AG04450 (cell line): Measurements from ENCODE around the gene HIVEP2. TPM values are rescaled to one million over a fixed set of nuclear protein-coding genes. Genes with fewer than 3 reads are reported as not detected.

ENCODE experiments used
- CTCF ChIA-PET: fragments of 300-600, 350-600 bp; formaldehyde crosslinking; extraction: SDS; loops from one replicate; lab custom pipeline; 2022; ENCODE audit warnings: antibody characterized with exemption, inconsistent platforms; lab: Charles Lee
- POLR2A ChIA-PET: fragments of 350-600 bp; formaldehyde crosslinking; extraction: SDS; loops from one replicate; lab custom pipeline; 2021; ENCODE audit warnings: antibody characterized with exemption, inconsistent platforms; lab: Yijun Ruan, JAX
- DNase-seq: peaks from one replicate; pipeline ENCODE4 v3.0.0-alpha.2; 2011; ENCODE audit warnings: low read depth, low spot score
- H3K27ac ChIP-seq: one replicate; pipeline ENCODE4 v1.5.1; 2012; ENCODE audit warnings: low read depth, low read length, control low read depth
- H3K27me3 ChIP-seq: one replicate; pipeline ENCODE4 v1.6.0; 2012; ENCODE audit warnings: low read length; ENCODE audit not compliant: control insufficient read depth, insufficient read depth
- H3K4me3 ChIP-seq: 2 replicates; pipeline ENCODE4 v1.5.1; 2011; ENCODE audit warnings: mild to moderate bottlenecking, low read depth, low read length, control low read depth
- H3K9me3 ChIP-seq: 2 replicates; pipeline ENCODE4 v1.5.1; 2012; ENCODE audit warnings: low read length; ENCODE audit not compliant: control insufficient read depth, insufficient read depth
- polyA plus RNA-seq: library from polyadenylated mRNA; depleted of rRNA; stranded (reverse); fragments of >200 nt; gene quantifications from 2 replicates; pipeline ENCODE4 v1.2.3, GENCODE V29; 2011
- TF ChIP-seq, protein P1 (sequence below): IDR thresholded peaks from 2 replicates; pipeline ENCODE4 v1.5.1; 2011; ENCODE audit warnings: low read depth, low read length, control low read depth, inconsistent platforms

The HIVEP2 gene
- polyA plus RNA-seq, 1 experiment = 4.9 TPM

DNA sequence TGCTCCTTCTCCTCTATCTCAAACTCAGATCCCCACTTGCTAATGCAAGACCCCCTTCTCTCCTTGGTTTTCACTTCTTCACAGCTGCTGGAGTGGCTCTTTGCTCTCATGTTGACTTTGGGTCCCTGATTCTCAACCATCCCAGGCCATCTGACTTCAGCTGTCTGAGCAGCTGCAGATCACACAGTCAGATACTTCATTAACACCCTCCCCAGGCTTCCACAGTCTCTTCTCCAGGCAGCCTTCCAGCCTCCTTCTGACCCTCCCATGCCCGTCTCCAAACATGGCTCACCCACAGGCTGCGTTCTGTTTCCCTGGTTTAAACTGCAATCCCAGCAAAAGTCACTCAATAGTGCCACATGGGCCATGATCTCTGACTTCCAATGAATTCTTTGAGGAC is 65.4 kb downstream of the HIVEP2 start:
- no peaks in the 10 kb centered on the region for H3K27me3 ChIP-seq
- no peak for DNase-seq
- POLR2A ChIA-PET = no interaction called here
- H3K27ac ChIP-seq = no peak overlapping the region
- TF ChIP-seq, protein P1, sequence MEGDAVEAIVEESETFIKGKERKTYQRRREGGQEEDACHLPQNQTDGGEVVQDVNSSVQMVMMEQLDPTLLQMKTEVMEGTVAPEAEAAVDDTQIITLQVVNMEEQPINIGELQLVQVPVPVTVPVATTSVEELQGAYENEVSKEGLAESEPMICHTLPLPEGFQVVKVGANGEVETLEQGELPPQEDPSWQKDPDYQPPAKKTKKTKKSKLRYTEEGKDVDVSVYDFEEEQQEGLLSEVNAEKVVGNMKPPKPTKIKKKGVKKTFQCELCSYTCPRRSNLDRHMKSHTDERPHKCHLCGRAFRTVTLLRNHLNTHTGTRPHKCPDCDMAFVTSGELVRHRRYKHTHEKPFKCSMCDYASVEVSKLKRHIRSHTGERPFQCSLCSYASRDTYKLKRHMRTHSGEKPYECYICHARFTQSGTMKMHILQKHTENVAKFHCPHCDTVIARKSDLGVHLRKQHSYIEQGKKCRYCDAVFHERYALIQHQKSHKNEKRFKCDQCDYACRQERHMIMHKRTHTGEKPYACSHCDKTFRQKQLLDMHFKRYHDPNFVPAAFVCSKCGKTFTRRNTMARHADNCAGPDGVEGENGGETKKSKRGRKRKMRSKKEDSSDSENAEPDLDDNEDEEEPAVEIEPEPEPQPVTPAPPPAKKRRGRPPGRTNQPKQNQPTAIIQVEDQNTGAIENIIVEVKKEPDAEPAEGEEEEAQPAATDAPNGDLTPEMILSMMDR = no peak
- no peak overlapping the region for H3K4me3 ChIP-seq
- CTCF ChIA-PET = no interaction called here
- H3K9me3 ChIP-seq = no peaks in the 10 kb centered on the region

DNA sequence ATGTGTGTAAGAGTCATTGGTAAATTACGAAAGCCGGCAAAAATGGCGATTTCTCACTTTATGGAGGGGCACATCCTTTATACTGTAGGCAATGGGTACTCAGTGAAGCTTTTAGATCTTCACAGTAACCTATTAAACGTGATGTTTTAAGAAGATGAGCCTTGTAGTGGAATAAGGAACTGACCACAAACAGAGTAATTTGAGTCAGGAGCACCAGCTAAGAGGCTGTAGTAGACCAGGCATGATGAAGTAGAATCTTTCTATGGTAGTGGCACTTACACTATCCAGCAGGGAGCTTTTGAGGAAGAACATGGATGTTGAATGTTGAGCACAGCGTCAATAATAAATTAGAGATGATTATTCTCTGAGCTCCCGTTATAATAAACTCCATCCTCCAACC is 65.9 kb downstream of the HIVEP2 start:
- no peak overlapping the region for H3K4me3 ChIP-seq
- TF ChIP-seq, protein P1 = no peak
- H3K27ac ChIP-seq = no peak overlapping the region
- POLR2A ChIA-PET = no interaction called here
- CTCF ChIA-PET = no interaction called here
- H3K27me3 ChIP-seq = no peaks in the 10 kb centered on the region
- no peak for DNase-seq
- no peaks in the 10 kb centered on the region for H3K9me3 ChIP-seq

DNA sequence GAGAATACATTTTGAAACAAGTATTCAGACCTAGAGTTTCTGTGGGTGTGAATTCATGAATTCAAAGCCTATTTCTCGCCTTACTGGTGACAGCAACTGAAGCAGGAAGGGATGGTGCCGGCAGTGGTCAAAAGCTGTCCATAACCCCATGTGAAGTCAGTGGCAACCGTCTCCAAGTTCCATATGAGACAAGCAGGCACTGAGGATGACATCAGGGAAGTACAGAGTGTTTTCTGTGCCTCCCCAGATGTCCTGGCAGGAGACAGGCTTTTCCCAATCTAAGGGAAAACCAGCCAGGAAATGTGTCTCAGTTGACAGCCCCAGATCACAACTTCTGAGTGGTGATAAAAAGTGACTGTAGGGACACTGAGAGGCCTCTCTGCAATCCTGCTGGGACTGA is 66.6 kb downstream of the HIVEP2 start:
- TF ChIP-seq, protein P1 = no peak
- Histone ChIP-seq H3K27ac (no peak overlapping the region), H3K4me3 (no peak overlapping the region), H3K9me3 (no peaks in the 10 kb centered on the region), H3K27me3 (no peaks in the 10 kb centered on the region)
- DNase-seq = no peak
- POLR2A ChIA-PET = no interaction called here
- CTCF ChIA-PET = no interaction called here

DNA sequence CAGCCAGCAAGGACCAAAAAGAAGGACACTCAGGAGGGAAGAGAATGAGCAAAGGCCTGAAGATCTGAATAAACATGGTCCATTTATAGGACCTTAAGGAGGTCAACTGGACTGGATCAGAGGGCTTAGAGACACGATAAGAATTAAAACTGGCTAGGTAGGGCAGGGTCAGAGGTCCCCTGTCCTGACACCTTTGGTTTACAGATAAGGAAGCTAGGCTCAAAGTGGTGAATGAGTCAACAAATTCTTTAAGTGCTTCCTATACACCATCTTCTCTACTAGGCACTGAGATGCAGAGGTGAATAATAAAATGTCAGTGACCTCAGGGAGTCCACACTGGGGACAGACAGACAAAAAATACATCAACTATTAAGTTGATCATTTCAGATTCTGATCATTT is 70.3 kb downstream of the HIVEP2 start:
- Histone ChIP-seq H3K9me3 (no peaks in the 10 kb centered on the region), H3K27ac (no peak overlapping the region), H3K27me3 (no peaks in the 10 kb centered on the region), H3K4me3 (no peak overlapping the region)
- DNase-seq = no peak
- CTCF ChIA-PET = interaction anchor here (0.8 kb wide), 1 partner anchor 83 kb away, joined by 3 read pairs; no protein-coding TSS in a partner anchor
- TF ChIP-seq, protein P1 = no peak
- POLR2A ChIA-PET = no interaction called here

DNA sequence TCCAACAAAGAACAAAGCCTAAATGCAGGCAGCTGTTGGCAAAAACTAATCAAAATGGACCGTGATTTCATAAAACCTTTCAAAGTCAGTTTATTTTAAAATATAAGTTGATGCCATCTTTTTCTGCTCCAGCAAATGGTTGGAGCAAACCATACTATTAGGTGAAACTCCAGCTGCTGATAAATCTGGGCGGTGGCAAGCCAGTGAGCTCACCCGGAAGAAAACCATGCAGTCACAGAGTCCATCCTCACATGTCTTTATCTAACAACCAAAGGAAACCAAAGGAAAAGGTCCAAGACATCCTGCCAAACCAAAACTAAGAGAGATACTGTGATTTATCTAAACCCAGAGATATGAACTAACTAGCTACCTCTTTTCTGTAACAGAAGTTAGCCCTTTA is 72.6 kb downstream of the HIVEP2 start:
- H3K27me3 ChIP-seq = no peaks in the 10 kb centered on the region
- no peak overlapping the region for H3K27ac ChIP-seq
- no peak for DNase-seq
- H3K4me3 ChIP-seq = no peak overlapping the region
- ChIA-PET CTCF (interaction anchor here (1.0 kb wide), 1 partner anchor 397 kb away, joined by 3 read pairs; no protein-coding TSS in a partner anchor), POLR2A (no interaction called here)
- no peaks in the 10 kb centered on the region for H3K9me3 ChIP-seq
- TF ChIP-seq, protein P1 = no peak
